Body of pancreas (tissue), 4 donors: ENCODE data around the gene PPP1R1A.

Experiments used
- CTCF ChIP-seq, 7 experiments: fragments of 450-650 bp in 4 of 7; fragments of 200-600 bp in 3 of 7; sonication (generic) in 3 of 7; IDR thresholded peaks; one replicate each; pipeline ENCODE4 v1.5.1; 2016 to 2019; ENCODE audit warnings: antibody characterized with exemption in 7 of 7
- POLR2A ChIP-seq, 3 donors: fragments of 450-650 bp; IDR thresholded peaks; one replicate each; pipeline ENCODE4 v1.6.1; 2016; ENCODE audit warnings: antibody characterized with exemption in 3 of 3, mild to moderate bottlenecking in 2 of 3

- TF ChIP-seq POLR2A (IDR thresholded peaks at IDR 0.05) (no peak), CTCF (IDR thresholded peaks at IDR 0.05) (no peak)
Observed at GRCh38 chr12:54629925-54630324, 41.5 kb upstream of the PPP1R1A start.
